ENCODE measurements around the gene TBC1D26. TPM values are rescaled to one million over a fixed set of nuclear protein-coding genes. Genes with fewer than 3 reads are reported as not detected.
"Not testable (repeated sequence)": the region's sequence is repeated elsewhere in the genome, so short reads cannot be mapped to it uniquely, and the experiment has no call there.

Gene TBC1D26
- not detected for total RNA-seq

DNA sequence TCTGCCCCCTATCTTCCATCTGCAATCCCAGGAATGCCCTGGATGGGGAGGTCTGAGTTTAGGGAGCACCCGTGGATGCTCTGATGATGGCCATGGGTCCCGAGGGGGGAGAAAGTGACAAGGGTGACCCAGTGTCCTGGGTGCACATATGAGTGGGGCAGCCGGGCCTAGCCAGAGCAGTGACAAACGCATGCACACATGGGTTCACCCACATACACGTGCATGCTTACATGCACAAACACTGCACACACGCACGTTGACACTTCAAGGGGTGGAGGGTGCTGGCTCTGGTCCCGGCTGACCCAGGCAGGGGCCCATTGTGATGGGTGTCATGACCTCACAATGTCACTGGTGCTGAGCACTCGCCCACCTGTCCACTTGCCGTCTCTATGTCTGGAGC, at the start of gene TBC1D26:
TBC1D26 (plus strand) TSS at position 384 of the 400 bp plus-strand sequence. CDS start 3,066 bp downstream, outside the sequence.
- ATAC-seq; H3K27me3 ChIP-seq; H3K27ac ChIP-seq; intact Hi-C loops (cut with DNase I); H3K9me3 ChIP-seq; H3K36me3 ChIP-seq (replicated peaks in 1 of 2; ENCODE audit: insufficient read depth in 1 of 2, low read depth in 2 of 2); DNase-seq; H3K4me3 ChIP-seq; H3K4me1 ChIP-seq: not testable (repeated sequence)
- WGBS, 2 donors: 84 to 90% methylated on average over 2 to 9 of the region's 10 CpGs

GRCh38 chr17:15683135-15683534, 48.9 kb upstream of the TBC1D26 start:
- H3K27ac ChIP-seq; H3K4me1 ChIP-seq; intact Hi-C loops (cut with DNase I); H3K27me3 ChIP-seq; H3K9me3 ChIP-seq; DNase-seq; ATAC-seq; H3K4me3 ChIP-seq; H3K36me3 ChIP-seq (replicated peaks in 1 of 2; ENCODE audit: insufficient read depth in 1 of 2, low read depth in 2 of 2): not testable (repeated sequence)
- 89 to 92% methylated on average over 3 of the region's 3 CpGs for WGBS, 2 donors

GRCh38 chr17:15683824-15684478, 48.1 kb upstream of the TBC1D26 start, which contains the start of gene TRIM16:
TRIM16 (minus strand) TSS chr17:15684311; CDS start chr17:15651609, 32,702 bp downstream.
- ATAC-seq (peak; percentile 89), DNase-seq (peak; percentile 66 to 77 (median 70))
- intact Hi-C loops (cut with DNase I); H3K9me3 ChIP-seq; H3K4me1 ChIP-seq; H3K36me3 ChIP-seq (replicated peaks in 1 of 2; ENCODE audit: insufficient read depth in 1 of 2, low read depth in 2 of 2); H3K27me3 ChIP-seq: not testable (repeated sequence)
- peak in 2 of 3 donors; percentile 20 to 22 for TF ChIP-seq POLR2A (IDR thresholded peaks at IDR 0.05)
- TF ChIP-seq, protein P1, sequence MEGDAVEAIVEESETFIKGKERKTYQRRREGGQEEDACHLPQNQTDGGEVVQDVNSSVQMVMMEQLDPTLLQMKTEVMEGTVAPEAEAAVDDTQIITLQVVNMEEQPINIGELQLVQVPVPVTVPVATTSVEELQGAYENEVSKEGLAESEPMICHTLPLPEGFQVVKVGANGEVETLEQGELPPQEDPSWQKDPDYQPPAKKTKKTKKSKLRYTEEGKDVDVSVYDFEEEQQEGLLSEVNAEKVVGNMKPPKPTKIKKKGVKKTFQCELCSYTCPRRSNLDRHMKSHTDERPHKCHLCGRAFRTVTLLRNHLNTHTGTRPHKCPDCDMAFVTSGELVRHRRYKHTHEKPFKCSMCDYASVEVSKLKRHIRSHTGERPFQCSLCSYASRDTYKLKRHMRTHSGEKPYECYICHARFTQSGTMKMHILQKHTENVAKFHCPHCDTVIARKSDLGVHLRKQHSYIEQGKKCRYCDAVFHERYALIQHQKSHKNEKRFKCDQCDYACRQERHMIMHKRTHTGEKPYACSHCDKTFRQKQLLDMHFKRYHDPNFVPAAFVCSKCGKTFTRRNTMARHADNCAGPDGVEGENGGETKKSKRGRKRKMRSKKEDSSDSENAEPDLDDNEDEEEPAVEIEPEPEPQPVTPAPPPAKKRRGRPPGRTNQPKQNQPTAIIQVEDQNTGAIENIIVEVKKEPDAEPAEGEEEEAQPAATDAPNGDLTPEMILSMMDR (IDR thresholded peaks at IDR 0.05): peak in 1 of 7 experiments; percentile 11
- H3K4me3 ChIP-seq: peak within 1 kb of the TSS; percentile 27 to 47
- H3K27ac ChIP-seq: peak within 1 kb of the TSS in 2 of 4 donors; percentile 47 to 50
- 0 to 1% methylated on average over 25 to 32 of the region's 35 CpGs for WGBS, 2 donors

DNA sequence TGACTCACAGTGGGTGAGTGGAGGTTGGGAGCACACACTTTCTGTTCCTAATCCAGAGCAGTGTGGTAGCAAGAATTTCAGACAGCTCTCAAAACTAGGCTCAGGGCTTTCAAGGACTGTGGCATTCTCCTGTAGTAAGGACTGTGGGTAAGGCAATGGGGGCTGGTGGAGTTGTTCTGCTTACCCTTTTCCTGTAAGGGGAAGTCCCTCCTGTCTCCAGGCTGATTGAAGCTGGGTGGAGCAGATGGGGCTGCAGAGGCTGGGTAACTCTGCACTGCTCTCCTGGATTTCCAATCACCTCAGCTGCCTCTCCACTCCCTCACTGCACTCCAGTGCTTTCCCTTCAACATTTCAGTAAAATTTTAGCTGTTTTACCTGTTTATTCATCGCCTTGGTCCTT, 44.6 kb upstream of the TBC1D26 start:
- H3K9me3 ChIP-seq; H3K36me3 ChIP-seq (replicated peaks in 1 of 2; ENCODE audit: insufficient read depth in 1 of 2, low read depth in 2 of 2); ATAC-seq; DNase-seq; H3K4me3 ChIP-seq; H3K27ac ChIP-seq; H3K4me1 ChIP-seq; H3K27me3 ChIP-seq; intact Hi-C loops (cut with DNase I): not testable (repeated sequence)
- 67 to 81% methylated on average over 1 of the region's 1 CpG for WGBS, 2 donors

GRCh38 chr17:15698967-15699366, 33.1 kb upstream of the TBC1D26 start:
- H3K27ac ChIP-seq: peak overlapping the region in 2 of 4 donors; percentile 21 to 36
- not testable (repeated sequence) for ATAC-seq

GRCh38 chr17:15699413-15699924, 32.6 kb upstream of the TBC1D26 start, which contains the start of gene ZNF286A:
ZNF286A (plus strand) TSS chr17:15699752; CDS start chr17:15700330, 578 bp downstream.
- H3K27me3 ChIP-seq; H3K36me3 ChIP-seq (replicated peaks in 1 of 2; ENCODE audit: insufficient read depth in 1 of 2, low read depth in 2 of 2); intact Hi-C loops (cut with DNase I); H3K9me3 ChIP-seq; H3K4me1 ChIP-seq: not testable (repeated sequence)
- Histone ChIP-seq H3K27ac (peak within 1 kb of the TSS in 2 of 4 donors; percentile 21 to 36), H3K4me3 (peak within 1 kb of the TSS in 1 of 2 donors; percentile 23)
- ATAC-seq (peak; percentile 100), DNase-seq (peak; percentile 99 to 100 (median 100))
- WGBS, 2 donors: 0% methylated on average over 8 to 44 of the region's 44 CpGs
- peak in 2 of 3 donors; percentile 56 to 70 for TF ChIP-seq POLR2A (IDR thresholded peaks at IDR 0.05)

More at GRCh38 chr17:15698967-15699366, 33.1 kb upstream of the TBC1D26 start:
- intact Hi-C loops (cut with DNase I); H3K4me1 ChIP-seq; H3K36me3 ChIP-seq (replicated peaks in 1 of 2; ENCODE audit: insufficient read depth in 1 of 2, low read depth in 2 of 2); H3K27me3 ChIP-seq; H3K4me3 ChIP-seq; H3K9me3 ChIP-seq; DNase-seq: not testable (repeated sequence)
- 6 to 11% methylated on average over 2 to 3 of the region's 3 CpGs for WGBS, 2 donors

DNA sequence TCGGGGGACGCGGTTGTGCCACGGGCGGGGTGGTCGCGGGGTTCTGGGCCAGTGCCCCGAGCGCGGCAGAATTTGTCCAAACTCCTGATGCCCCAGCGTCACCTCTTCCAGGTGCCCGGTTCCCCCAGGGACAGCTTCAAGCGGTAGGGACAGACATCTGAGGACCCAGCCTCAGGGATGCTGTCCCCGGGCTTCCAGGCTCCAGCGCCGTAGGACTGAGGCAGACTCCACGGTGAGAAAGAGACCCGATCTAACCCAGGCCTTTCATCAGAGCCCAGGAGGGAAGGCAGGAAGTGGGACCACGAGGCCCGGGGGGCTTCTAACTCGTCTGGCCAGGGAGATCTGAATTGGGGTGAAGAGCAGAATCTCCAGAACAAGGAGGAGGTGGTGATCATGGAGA, 32.1 kb upstream of the TBC1D26 start:
- H3K27ac ChIP-seq: peak overlapping the region in 1 of 4 donors; percentile 21
- H3K4me3 ChIP-seq: peak overlapping the region in 1 of 2 donors; percentile 23
- H3K36me3 ChIP-seq (replicated peaks in 1 of 2; ENCODE audit: insufficient read depth in 1 of 2, low read depth in 2 of 2); H3K9me3 ChIP-seq; DNase-seq; H3K4me1 ChIP-seq; H3K27me3 ChIP-seq; intact Hi-C loops (cut with DNase I): not testable (repeated sequence)
- peak; percentile 4 for ATAC-seq
- no CpG with 5 or more reads among the region's 21 CpGs for WGBS, 2 donors

DNA sequence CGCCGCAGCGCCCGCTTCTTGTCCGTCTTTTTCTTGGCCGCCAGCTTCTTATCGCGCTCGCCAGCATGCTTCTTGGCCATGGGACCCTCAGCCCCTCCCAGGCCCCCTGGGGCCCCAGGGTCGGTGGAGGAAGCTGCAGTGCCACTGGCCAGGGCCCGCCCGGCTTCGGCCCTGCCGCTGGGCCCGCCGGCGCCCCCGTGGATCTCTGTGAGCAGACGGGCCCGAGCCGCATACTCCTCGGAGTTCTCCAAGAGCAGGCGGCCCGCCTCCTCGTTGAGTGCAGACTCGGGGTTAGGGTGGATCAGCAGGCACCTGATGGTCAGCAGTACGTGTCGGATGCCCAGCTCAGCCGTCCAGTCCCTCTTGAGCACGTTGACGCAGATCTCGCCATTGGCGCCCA, 27.8 kb upstream of the TBC1D26 start:
- H3K36me3 ChIP-seq (replicated peaks in 1 of 2; ENCODE audit: insufficient read depth in 1 of 2, low read depth in 2 of 2); intact Hi-C loops (cut with DNase I); H3K4me1 ChIP-seq; H3K27ac ChIP-seq; DNase-seq; H3K27me3 ChIP-seq; ATAC-seq; H3K9me3 ChIP-seq; H3K4me3 ChIP-seq: not testable (repeated sequence)
- 97% methylated on average over 23 of the region's 33 CpGs; no CpG with 5 or more reads in 1 of the 2 donors for WGBS, 2 donors

GRCh38 chr17:15704813-15705212, 27.3 kb upstream of the TBC1D26 start:
- not testable (repeated sequence) for H3K36me3 ChIP-seq (replicated peaks in 1 of 2; ENCODE audit: insufficient read depth in 1 of 2, low read depth in 2 of 2)

GRCh38 chr17:15708879-15709278, 23.2 kb upstream of the TBC1D26 start:
- intact Hi-C loops (cut with DNase I); H3K27me3 ChIP-seq; H3K4me1 ChIP-seq; DNase-seq; ATAC-seq; H3K27ac ChIP-seq; H3K9me3 ChIP-seq; H3K36me3 ChIP-seq (replicated peaks in 1 of 2; ENCODE audit: insufficient read depth in 1 of 2, low read depth in 2 of 2); H3K4me3 ChIP-seq: not testable (repeated sequence)
- WGBS, 2 donors: 85 to 89% methylated on average over 3 of the region's 3 CpGs

More at GRCh38 chr17:15704813-15705212, 27.3 kb upstream of the TBC1D26 start:
- H3K4me3 ChIP-seq; H3K27ac ChIP-seq; intact Hi-C loops (cut with DNase I); H3K27me3 ChIP-seq; H3K4me1 ChIP-seq; DNase-seq; ATAC-seq; H3K9me3 ChIP-seq: not testable (repeated sequence)
- WGBS, 2 donors: 97% methylated on average over 32 of the region's 32 CpGs
